Liver (tissue), 3 donors: ENCODE measurements around the gene MTRR.

Experiments used
- ATF3 ChIP-seq: IDR thresholded peaks from 2 replicates; pipeline ENCODE4 v1.6.1; 2016; ENCODE audit warnings: antibody characterized with exemption
- EGR1 ChIP-seq, 2 donors: IDR thresholded peaks; 2 replicates each; pipeline ENCODE4 v1.6.1; 2016 to 2018; ENCODE audit warnings: antibody characterized with exemption in 2 of 2, low read depth in 2 of 2
- JUND ChIP-seq, 2 donors: IDR thresholded peaks; 2 replicates each; pipeline ENCODE4 v1.6.1; 2016; ENCODE audit warnings: antibody characterized with exemption in 2 of 2
- NR2F2 ChIP-seq: IDR thresholded peaks from 2 replicates; pipeline ENCODE4 v1.6.1; 2016; ENCODE audit warnings: antibody characterized with exemption
- RAD21 ChIP-seq, 2 donors: IDR thresholded peaks; 2 replicates each; pipeline ENCODE4 v1.6.1; 2016; ENCODE audit warnings: antibody characterized with exemption in 2 of 2, mild to moderate bottlenecking in 2 of 2
- RXRA ChIP-seq, 2 donors: IDR thresholded peaks; 2 replicates each; pipeline ENCODE4 v1.6.1; 2017 to 2018; ENCODE audit warnings: antibody characterized with exemption in 2 of 2, mild to moderate bottlenecking in 1 of 2
- SP1 ChIP-seq: IDR thresholded peaks from 2 replicates; pipeline ENCODE4 v1.6.1; 2018; ENCODE audit warnings: antibody characterized with exemption, mild to moderate bottlenecking
- TAF1 ChIP-seq: conservative IDR thresholded peaks from 2 replicates; pipeline ENCODE4 v1.6.1; 2016; ENCODE audit warnings: antibody characterized with exemption, mild to moderate bottlenecking
- YY1 ChIP-seq: IDR thresholded peaks from 2 replicates; pipeline ENCODE4 v1.6.1; 2016; ENCODE audit warnings: antibody characterized with exemption, mild to moderate bottlenecking
- ZBTB33 ChIP-seq: IDR thresholded peaks from 2 replicates; pipeline ENCODE4 v1.6.1; 2016; ENCODE audit warnings: antibody characterized with exemption
- TF ChIP-seq, protein P1 (sequence below): IDR thresholded peaks from 2 replicates; pipeline ENCODE4 v1.6.1; 2016; ENCODE audit warnings: antibody characterized with exemption
- TF ChIP-seq, protein P2 (sequence below): fragments of 150-350 bp; IDR thresholded peaks from 2 replicates; pipeline ENCODE4 v1.5.1; 2017; ENCODE audit warnings: improper control_type of control experiment, low read depth, low read length; ENCODE audit not compliant: missing input control
- TF ChIP-seq, protein P3 (sequence below): IDR thresholded peaks from 2 replicates; pipeline ENCODE4 v1.6.1; 2016; ENCODE audit warnings: antibody characterized with exemption, mild to moderate bottlenecking
- donor health status: healthy.
- donor health status: healthy.

DNA sequence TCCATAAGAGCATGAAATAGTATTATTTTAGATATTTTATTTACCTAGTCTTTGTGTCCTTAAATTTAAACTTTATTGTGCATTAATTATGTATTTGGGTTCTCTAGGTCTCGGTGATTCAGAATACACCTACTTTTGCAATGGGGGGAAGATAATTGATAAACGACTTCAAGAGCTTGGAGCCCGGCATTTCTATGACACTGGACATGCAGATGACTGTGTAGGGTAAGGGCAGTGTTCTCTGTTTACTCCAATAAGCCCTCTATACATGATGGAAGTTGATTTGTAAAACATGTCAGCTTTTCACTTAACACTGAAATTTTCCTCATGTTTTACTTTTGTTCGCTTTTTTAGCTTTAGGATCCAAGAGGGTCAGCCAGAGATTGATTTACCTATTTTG, 6.2 kb downstream of the MTRR start:
- TF ChIP-seq, protein P1, sequence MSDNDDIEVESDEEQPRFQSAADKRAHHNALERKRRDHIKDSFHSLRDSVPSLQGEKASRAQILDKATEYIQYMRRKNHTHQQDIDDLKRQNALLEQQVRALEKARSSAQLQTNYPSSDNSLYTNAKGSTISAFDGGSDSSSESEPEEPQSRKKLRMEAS = no peak
- TF ChIP-seq, protein P2, sequence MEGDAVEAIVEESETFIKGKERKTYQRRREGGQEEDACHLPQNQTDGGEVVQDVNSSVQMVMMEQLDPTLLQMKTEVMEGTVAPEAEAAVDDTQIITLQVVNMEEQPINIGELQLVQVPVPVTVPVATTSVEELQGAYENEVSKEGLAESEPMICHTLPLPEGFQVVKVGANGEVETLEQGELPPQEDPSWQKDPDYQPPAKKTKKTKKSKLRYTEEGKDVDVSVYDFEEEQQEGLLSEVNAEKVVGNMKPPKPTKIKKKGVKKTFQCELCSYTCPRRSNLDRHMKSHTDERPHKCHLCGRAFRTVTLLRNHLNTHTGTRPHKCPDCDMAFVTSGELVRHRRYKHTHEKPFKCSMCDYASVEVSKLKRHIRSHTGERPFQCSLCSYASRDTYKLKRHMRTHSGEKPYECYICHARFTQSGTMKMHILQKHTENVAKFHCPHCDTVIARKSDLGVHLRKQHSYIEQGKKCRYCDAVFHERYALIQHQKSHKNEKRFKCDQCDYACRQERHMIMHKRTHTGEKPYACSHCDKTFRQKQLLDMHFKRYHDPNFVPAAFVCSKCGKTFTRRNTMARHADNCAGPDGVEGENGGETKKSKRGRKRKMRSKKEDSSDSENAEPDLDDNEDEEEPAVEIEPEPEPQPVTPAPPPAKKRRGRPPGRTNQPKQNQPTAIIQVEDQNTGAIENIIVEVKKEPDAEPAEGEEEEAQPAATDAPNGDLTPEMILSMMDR = no peak
- TF ChIP-seq EGR1 (IDR thresholded peaks at IDR 0.05; ENCODE audit: low read depth in 2 of 2) (no peak), TAF1 (no peak), JUND (IDR thresholded peaks at IDR 0.05) (no peak), RXRA (IDR thresholded peaks at IDR 0.05) (no peak), SP1 (no peak), ZBTB33 (no peak), YY1 (no peak), RAD21 (IDR thresholded peaks at IDR 0.05) (no peak), NR2F2 (no peak), ATF3 (no peak)
- TF ChIP-seq, protein P3, sequence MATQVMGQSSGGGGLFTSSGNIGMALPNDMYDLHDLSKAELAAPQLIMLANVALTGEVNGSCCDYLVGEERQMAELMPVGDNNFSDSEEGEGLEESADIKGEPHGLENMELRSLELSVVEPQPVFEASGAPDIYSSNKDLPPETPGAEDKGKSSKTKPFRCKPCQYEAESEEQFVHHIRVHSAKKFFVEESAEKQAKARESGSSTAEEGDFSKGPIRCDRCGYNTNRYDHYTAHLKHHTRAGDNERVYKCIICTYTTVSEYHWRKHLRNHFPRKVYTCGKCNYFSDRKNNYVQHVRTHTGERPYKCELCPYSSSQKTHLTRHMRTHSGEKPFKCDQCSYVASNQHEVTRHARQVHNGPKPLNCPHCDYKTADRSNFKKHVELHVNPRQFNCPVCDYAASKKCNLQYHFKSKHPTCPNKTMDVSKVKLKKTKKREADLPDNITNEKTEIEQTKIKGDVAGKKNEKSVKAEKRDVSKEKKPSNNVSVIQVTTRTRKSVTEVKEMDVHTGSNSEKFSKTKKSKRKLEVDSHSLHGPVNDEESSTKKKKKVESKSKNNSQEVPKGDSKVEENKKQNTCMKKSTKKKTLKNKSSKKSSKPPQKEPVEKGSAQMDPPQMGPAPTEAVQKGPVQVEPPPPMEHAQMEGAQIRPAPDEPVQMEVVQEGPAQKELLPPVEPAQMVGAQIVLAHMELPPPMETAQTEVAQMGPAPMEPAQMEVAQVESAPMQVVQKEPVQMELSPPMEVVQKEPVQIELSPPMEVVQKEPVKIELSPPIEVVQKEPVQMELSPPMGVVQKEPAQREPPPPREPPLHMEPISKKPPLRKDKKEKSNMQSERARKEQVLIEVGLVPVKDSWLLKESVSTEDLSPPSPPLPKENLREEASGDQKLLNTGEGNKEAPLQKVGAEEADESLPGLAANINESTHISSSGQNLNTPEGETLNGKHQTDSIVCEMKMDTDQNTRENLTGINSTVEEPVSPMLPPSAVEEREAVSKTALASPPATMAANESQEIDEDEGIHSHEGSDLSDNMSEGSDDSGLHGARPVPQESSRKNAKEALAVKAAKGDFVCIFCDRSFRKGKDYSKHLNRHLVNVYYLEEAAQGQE = no peak
